Body of pancreas (tissue), 4 donors: ENCODE data around the gene GPRC5B. TPM values are rescaled to one million over a fixed set of nuclear protein-coding genes. Genes with fewer than 3 reads are reported as not detected.

Experiments used
- ATAC-seq: fragments of 150-250 bp; one replicate; pipeline ENCODE4 v1.9.1; 2016
- DNase-seq, 4 donors: peaks; one replicate each; pipeline ENCODE4 v3.0.0-alpha.2; 2019
- H3K27ac ChIP-seq, 4 donors: fragments of 200-600 bp; sonication (generic); 1 replicate in 3 of 4; 2 replicates in 1 of 4; pipeline versions ENCODE4 v1.5.1 to v1.6.1; 2016 to 2019; ENCODE audit warnings: mild to moderate bottlenecking in 1 of 4, mixed read lengths in 1 of 4, moderate library complexity in 1 of 4
- H3K27me3 ChIP-seq, 2 donors: fragments of 200-600 bp; sonication (generic); one replicate each; pipeline ENCODE4 v1.6.0; 2016; ENCODE audit warnings: mild to moderate bottlenecking in 1 of 2
- H3K36me3 ChIP-seq, 2 donors: fragments of 200-600 bp; sonication (generic); replicated peaks in 1 of 2; 2 replicates each; pipeline ENCODE4 v1.5.1; 2016; ENCODE audit warnings: low read depth in 2 of 2; ENCODE audit not compliant: insufficient read depth in 1 of 2
- H3K4me1 ChIP-seq: fragments of 200-600 bp; sonication (generic); one replicate; pipeline ENCODE4 v1.6.0; 2016
- H3K4me3 ChIP-seq, 2 donors: fragments of 200-600 bp; sonication (generic); 1 replicate in 1 of 2; 2 replicates in 1 of 2; pipeline ENCODE4 v1.5.1; 2016 to 2019
- H3K9me3 ChIP-seq, 3 donors: fragments of 200-600 bp; sonication (generic); 1 replicate in 2 of 3; 2 replicates in 1 of 3; pipeline ENCODE4 v1.5.1; 2016
- CTCF ChIP-seq, 7 experiments: fragments of 450-650 bp in 4 of 7; fragments of 200-600 bp in 3 of 7; sonication (generic) in 3 of 7; IDR thresholded peaks; one replicate each; pipeline ENCODE4 v1.5.1; 2016 to 2019; ENCODE audit warnings: antibody characterized with exemption in 7 of 7
- POLR2A ChIP-seq, 3 donors: fragments of 450-650 bp; IDR thresholded peaks; one replicate each; pipeline ENCODE4 v1.6.1; 2016; ENCODE audit warnings: antibody characterized with exemption in 3 of 3, mild to moderate bottlenecking in 2 of 3
- WGBS, 2 donors: methylation state at CpG; one replicate each; pipeline ENCODE4 v1.1.5; 2017; 5-methylcytosine and 5-hydroxymethylcytosine counted together
- intact Hi-C: fragments of 100-400 bp; cut with DNase I; formaldehyde crosslinking; loops from one replicate; pipeline ENCODE4 v1.15.1; 2023
- total RNA-seq, 2 donors: library from RNA; depleted of rRNA; stranded (reverse); fragments of >200 nt; gene quantifications; one replicate each; pipeline ENCODE4 v1.1.0, GENCODE V29; 2016

Gene GPRC5B
- total RNA-seq, 2 donors from 2014 or later = 27.7 to 31.6 TPM

GRCh38 chr16:19926449-19927390 lies 42.1 kb upstream of the GPRC5B start:
- 68 to 70% methylated on average over 8 of the region's 8 CpGs for WGBS, 2 donors
- ATAC-seq = no peak

GRCh38 chr16:19923396-19923795 lies 38.7 kb upstream of the GPRC5B start:
- WGBS, 2 donors = 33 to 50% methylated on average over 4 to 5 of the region's 5 CpGs

More at GRCh38 chr16:19926449-19927390, 42.1 kb upstream of the GPRC5B start:
- TF ChIP-seq POLR2A (IDR thresholded peaks at IDR 0.05) (no peak), CTCF (IDR thresholded peaks at IDR 0.05) (no peak)
- DNase-seq = no peak
- H3K27me3 ChIP-seq = no peaks in the 10 kb centered on the region
- no peak overlapping the region for H3K4me3 ChIP-seq
- no peak overlapping the region for H3K27ac ChIP-seq
- H3K9me3 ChIP-seq = no peaks in the 10 kb centered on the region
- no peaks in the 10 kb centered on the region for H3K4me1 ChIP-seq
- no peaks in the 10 kb centered on the region for H3K36me3 ChIP-seq
- intact Hi-C loops = no loop called here

GRCh38 chr16:19919142-19919541 lies 34.5 kb upstream of the GPRC5B start:
- Histone ChIP-seq H3K27ac (no peak overlapping the region), H3K4me3 (no peak overlapping the region), H3K27me3 (no peaks in the 10 kb centered on the region), H3K9me3 (no peaks in the 10 kb centered on the region), H3K4me1 (no peaks in the 10 kb centered on the region), H3K36me3 (no peaks in the 10 kb centered on the region)
- intact Hi-C loops = no loop called here
- no peak for ATAC-seq
- WGBS, 2 donors = 85 to 86% methylated on average over 7 of the region's 7 CpGs
- TF ChIP-seq POLR2A (IDR thresholded peaks at IDR 0.05) (no peak), CTCF (IDR thresholded peaks at IDR 0.05) (no peak)
- no peak for DNase-seq

More at GRCh38 chr16:19923396-19923795, 38.7 kb upstream of the GPRC5B start:
- no peaks in the 10 kb centered on the region for H3K27me3 ChIP-seq
- TF ChIP-seq POLR2A (IDR thresholded peaks at IDR 0.05) (no peak), CTCF (IDR thresholded peaks at IDR 0.05) (no peak)
- ATAC-seq (no peak), DNase-seq (no peak)
- H3K4me3 ChIP-seq = no peak overlapping the region
- H3K27ac ChIP-seq = no peak overlapping the region
- no peaks in the 10 kb centered on the region for H3K9me3 ChIP-seq
- H3K36me3 ChIP-seq = no peaks in the 10 kb centered on the region
- H3K4me1 ChIP-seq = no peaks in the 10 kb centered on the region
- intact Hi-C loops = no loop called here

GRCh38 chr16:19916064-19916463 lies 31.4 kb upstream of the GPRC5B start:
- intact Hi-C loops = no loop called here
- Histone ChIP-seq H3K36me3 (no peaks in the 10 kb centered on the region), H3K4me1 (no peaks in the 10 kb centered on the region), H3K27ac (no peak overlapping the region), H3K4me3 (no peak overlapping the region), H3K27me3 (no peaks in the 10 kb centered on the region), H3K9me3 (no peaks in the 10 kb centered on the region)
- no peak for DNase-seq
- TF ChIP-seq CTCF (IDR thresholded peaks at IDR 0.05) (no peak), POLR2A (IDR thresholded peaks at IDR 0.05) (no peak)
- 89 to 91% methylated on average over 5 of the region's 5 CpGs for WGBS, 2 donors
- no peak for ATAC-seq
